WERI-Rb-1 (cell line): ENCODE results near the gene CCM2L.
A peak's percentile ranks its signal among the peaks of the same experiment; 100 is the strongest.

ENCODE experiments used
- DNase-seq: peaks from one replicate; pipeline ENCODE4 v3.0.0-alpha.2; 2020
- H3K27ac ChIP-seq: fragments of 250-450 bp; sonication (Bioruptor Pico); 2 replicates; pipeline ENCODE4 v1.5.1; 2020; ENCODE audit warnings: mild to moderate bottlenecking, moderate library complexity
- H3K27me3 ChIP-seq: fragments of 250-450 bp; sonication (Bioruptor Pico); 2 replicates; pipeline ENCODE4 v1.5.1; 2021; ENCODE audit warnings: mild to moderate bottlenecking, low read depth, moderate library complexity; ENCODE audit not compliant: insufficient read depth, severe bottlenecking
- H3K36me3 ChIP-seq: fragments of 250-450 bp; sonication (Bioruptor Pico); 2 replicates; pipeline ENCODE4 v1.5.1; 2020; ENCODE audit warnings: mild to moderate bottlenecking, moderate library complexity
- H3K4me3 ChIP-seq: 2 replicates; pipeline ENCODE4 v1.5.1; 2011; ENCODE audit warnings: low read depth, mild to moderate bottlenecking, control low read depth, low read length
- H3K9me3 ChIP-seq: fragments of 250-450 bp; sonication (Bioruptor Pico); 2 replicates; pipeline ENCODE4 v1.5.1; 2021; ENCODE audit warnings: mild to moderate bottlenecking, moderate library complexity; ENCODE audit not compliant: severe bottlenecking
- TF ChIP-seq, protein P1 (sequence below): IDR thresholded peaks from 2 replicates; pipeline ENCODE4 v1.5.1; 2011; ENCODE audit warnings: low read depth, mild to moderate bottlenecking, control low read depth, inconsistent platforms, low read length

CCM2L gene

DNA sequence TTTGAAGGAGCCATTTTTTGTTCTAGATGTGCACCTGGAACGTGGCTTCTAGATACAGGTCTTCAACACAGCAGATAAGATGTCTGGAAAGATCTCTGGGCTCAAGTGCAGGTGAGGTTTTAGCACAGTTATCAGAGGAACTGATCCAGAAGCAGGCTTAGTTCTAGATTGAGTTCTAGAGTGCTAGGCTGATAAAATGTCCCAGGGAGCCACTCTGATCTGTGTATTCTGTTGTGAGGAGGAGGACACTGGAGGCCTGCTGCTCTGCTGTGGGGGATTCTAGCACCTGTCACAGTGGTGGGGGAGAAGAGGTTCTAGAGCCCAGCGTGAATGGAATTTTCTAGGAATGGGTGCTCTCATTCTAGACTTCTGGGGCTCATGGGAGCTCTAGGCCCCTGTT is 12.0 kb upstream of the CCM2L start:
- H3K27me3 ChIP-seq = no peaks in the 10 kb centered on the region
- no peak overlapping the region for H3K27ac ChIP-seq
- DNase-seq = no peak
- TF ChIP-seq, protein P1, sequence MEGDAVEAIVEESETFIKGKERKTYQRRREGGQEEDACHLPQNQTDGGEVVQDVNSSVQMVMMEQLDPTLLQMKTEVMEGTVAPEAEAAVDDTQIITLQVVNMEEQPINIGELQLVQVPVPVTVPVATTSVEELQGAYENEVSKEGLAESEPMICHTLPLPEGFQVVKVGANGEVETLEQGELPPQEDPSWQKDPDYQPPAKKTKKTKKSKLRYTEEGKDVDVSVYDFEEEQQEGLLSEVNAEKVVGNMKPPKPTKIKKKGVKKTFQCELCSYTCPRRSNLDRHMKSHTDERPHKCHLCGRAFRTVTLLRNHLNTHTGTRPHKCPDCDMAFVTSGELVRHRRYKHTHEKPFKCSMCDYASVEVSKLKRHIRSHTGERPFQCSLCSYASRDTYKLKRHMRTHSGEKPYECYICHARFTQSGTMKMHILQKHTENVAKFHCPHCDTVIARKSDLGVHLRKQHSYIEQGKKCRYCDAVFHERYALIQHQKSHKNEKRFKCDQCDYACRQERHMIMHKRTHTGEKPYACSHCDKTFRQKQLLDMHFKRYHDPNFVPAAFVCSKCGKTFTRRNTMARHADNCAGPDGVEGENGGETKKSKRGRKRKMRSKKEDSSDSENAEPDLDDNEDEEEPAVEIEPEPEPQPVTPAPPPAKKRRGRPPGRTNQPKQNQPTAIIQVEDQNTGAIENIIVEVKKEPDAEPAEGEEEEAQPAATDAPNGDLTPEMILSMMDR = no peak
- H3K36me3 ChIP-seq = peaks cover 16% of the 10 kb centered on the region
- no peaks in the 10 kb centered on the region for H3K9me3 ChIP-seq
- no peak overlapping the region for H3K4me3 ChIP-seq

DNA sequence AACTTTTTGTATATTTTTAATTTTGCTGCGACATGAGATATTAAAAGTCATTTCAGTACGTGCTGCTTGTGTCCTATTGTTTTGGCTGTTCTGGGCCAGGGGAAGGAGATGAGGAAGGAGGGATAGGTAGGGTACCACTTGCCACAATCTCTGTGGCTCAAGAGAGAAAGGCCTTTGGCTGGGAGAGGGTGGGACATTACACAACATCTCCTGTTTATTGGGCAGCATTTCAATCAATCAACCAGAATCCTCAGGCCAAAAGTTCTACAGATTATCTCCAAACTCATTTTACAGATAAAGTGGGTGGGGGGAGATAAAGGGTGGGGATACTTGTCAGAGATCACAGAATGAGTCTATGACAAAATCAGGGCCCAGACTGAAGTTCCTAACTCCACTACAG is 6.9 kb upstream of the CCM2L start:
- no peaks in the 10 kb centered on the region for H3K9me3 ChIP-seq
- peaks cover 3% of the 10 kb centered on the region; the same call in 1 of the 2 replicates for H3K36me3 ChIP-seq
- no peak for DNase-seq
- TF ChIP-seq, protein P1 = no peak
- no peaks in the 10 kb centered on the region for H3K27me3 ChIP-seq
- H3K4me3 ChIP-seq = no peak overlapping the region
- no peak overlapping the region for H3K27ac ChIP-seq

DNA sequence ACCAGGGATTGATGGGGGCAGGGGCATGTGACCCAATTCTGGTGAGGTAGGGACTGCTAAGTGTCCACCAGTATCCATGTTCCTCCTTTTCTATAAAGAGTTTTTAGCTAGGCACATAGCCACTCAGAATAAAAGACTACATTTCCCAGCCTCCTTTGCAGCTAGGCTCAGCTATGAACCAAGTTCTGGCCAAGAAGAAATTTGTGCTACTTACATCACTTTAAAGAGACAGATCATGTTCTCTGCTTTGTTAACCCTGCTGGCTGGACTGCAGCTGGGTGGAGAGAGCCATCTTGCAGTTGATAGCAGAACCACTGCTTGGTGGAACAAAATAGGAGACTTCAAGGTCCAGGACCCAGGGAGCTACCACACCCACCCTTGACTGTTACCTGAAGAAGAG is 5.3 kb upstream of the CCM2L start:
- Histone ChIP-seq H3K36me3 (no peaks in the 10 kb centered on the region), H3K27me3 (no peaks in the 10 kb centered on the region), H3K27ac (no peak overlapping the region), H3K4me3 (no peak overlapping the region), H3K9me3 (no peaks in the 10 kb centered on the region)
- TF ChIP-seq, protein P1 = no peak
- no peak for DNase-seq

DNA sequence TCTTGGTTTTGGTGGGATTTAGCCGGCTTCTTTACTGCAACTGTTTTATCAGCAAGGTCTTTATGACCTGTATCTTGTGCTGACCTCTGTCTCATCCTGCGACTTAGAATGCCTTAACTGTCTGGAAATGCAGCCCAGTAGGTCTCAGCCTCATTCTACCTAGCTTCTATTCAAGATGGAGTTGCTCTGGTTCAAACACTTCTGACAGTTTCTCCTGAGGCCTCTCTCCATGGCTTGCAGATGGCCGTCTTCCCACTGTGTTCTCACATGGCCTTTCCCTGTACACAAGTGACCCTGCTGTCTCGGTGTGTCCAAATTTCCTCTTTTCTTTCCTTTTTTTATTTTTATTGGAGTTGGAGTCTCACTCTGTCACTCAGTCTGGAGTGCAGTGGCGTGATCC is 4.2 kb upstream of the CCM2L start:
- Histone ChIP-seq H3K27me3 (no peaks in the 10 kb centered on the region), H3K4me3 (no peak overlapping the region), H3K9me3 (no peaks in the 10 kb centered on the region), H3K27ac (no peak overlapping the region), H3K36me3 (no peaks in the 10 kb centered on the region)
- no peak for DNase-seq
- TF ChIP-seq, protein P1 = no peak

DNA sequence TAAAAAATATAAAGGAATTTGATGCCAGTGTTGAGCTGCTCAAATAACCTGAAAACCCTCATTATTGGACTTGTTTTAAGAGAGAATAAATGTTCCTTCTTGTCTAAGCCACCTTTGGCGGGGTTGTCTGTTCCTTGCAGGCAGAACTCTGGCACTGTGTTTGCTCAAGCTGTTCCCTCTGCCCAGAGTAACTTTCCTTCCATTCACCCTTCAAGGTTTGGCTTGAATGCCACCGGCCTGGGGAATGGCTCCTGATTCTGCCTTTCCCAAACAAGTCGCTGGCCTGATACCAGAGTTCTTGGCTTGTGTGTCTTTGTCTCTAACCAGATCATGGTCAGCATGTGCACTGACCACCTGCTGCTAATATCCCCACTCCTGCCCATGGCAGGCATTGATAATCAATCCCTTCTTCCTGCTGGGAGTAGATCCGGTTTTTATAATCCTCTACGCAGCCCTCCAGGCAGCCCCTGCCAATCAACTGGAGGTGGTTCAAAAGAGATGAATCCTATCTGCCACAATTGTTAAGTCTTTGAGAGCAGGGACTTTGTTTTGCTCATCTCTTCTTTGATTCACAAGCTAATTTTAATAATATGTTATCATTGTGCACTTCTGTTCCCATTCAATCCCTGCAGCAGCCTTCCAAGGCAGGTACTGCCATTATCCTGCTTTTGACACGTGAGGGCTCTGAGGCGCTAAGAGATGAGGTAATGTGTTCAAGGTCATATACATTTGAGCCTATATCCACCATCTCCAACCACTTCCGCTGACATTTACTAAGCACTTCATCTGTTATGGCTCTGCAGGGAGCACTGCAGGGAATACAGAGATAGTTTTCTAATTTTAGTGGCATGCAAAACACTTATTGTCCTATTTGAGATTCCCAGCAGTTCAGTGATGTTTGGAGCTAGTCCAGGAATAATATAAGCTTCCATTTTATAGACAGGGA is 3.1 kb upstream of the CCM2L start:
- H3K36me3 ChIP-seq = no peaks in the 10 kb centered on the region
- H3K27me3 ChIP-seq = no peaks in the 10 kb centered on the region
- peak; percentile 70 for DNase-seq
- H3K4me3 ChIP-seq = no peak overlapping the region
- TF ChIP-seq, protein P1 = no peak
- no peaks in the 10 kb centered on the region for H3K9me3 ChIP-seq
- peak overlapping the region; percentile 61 for H3K27ac ChIP-seq
